GM12872 (cell line): Measurements from ENCODE around the gene FOXO1.

Experiments
- TF ChIP-seq, protein P1 (sequence below): IDR thresholded peaks from 3 replicates; pipeline ENCODE4 v1.5.1; 2011; ENCODE audit warnings: low read depth, mild to moderate bottlenecking, low read length, moderate library complexity; ENCODE audit not compliant: insufficient read depth

FOXO1 gene

DNA sequence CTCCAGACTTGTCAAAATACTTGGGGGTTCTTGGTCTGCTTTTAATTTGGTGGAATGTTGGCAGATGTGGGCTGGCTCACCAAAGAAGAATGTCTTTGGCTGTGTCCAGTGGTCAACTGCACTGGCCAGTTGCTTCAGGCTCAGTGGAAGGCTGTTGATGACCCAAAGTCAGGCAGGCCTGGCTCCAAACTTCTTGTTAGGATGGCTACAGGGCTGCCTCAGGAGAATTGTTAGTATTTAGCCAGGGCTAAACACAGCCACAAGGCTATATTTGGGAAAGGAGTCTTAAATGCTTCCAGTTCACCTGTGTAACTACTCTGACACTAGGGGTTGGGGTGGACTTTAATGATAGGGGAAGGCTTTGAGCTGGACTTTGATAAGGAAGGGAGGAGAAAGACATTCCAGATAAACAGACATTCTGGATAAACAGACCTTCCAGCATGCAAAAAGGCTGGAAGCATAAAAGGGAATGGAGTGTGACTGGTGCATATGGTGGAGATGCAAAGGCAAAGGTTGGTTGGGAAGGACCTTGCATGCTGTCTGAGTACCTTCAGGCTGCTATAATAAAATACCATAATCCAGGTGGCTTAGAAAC is 116.8 kb downstream of the FOXO1 start:
- TF ChIP-seq, protein P1, sequence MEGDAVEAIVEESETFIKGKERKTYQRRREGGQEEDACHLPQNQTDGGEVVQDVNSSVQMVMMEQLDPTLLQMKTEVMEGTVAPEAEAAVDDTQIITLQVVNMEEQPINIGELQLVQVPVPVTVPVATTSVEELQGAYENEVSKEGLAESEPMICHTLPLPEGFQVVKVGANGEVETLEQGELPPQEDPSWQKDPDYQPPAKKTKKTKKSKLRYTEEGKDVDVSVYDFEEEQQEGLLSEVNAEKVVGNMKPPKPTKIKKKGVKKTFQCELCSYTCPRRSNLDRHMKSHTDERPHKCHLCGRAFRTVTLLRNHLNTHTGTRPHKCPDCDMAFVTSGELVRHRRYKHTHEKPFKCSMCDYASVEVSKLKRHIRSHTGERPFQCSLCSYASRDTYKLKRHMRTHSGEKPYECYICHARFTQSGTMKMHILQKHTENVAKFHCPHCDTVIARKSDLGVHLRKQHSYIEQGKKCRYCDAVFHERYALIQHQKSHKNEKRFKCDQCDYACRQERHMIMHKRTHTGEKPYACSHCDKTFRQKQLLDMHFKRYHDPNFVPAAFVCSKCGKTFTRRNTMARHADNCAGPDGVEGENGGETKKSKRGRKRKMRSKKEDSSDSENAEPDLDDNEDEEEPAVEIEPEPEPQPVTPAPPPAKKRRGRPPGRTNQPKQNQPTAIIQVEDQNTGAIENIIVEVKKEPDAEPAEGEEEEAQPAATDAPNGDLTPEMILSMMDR: no peak

DNA sequence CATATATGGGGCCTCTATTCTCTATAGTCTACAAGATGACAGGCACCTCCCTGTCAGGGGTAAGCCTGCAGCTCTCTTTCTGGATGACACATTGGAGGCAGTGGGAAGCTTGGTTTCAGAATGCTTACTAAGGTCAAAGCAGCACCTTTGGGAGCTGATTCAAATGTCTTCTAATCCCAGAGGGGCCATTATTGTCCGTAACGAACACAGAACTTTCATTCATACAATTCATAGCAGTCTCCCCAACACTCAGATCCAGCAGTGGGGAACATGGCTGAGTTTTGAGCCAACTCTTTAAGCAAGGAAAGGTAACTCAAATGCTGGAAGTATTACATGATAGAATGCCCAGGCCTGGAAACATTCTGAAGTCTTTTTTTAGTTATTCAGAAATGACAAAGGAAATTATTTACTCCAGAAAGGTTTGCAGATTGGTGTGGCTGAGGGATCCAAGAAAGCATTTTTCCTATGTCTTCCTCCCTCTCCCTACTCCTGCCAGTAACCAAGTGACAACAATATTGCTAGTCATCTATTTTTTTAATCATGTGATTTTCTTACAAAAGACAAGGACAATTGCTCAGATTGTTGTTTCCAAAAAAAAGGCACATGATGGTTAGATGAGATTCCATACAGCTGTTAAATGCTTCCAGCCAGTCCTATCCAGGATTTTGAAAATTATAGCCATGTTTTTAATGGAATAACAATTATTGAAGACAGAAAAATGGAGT is 118.7 kb downstream of the FOXO1 start:
- TF ChIP-seq, protein P1: no peak

DNA sequence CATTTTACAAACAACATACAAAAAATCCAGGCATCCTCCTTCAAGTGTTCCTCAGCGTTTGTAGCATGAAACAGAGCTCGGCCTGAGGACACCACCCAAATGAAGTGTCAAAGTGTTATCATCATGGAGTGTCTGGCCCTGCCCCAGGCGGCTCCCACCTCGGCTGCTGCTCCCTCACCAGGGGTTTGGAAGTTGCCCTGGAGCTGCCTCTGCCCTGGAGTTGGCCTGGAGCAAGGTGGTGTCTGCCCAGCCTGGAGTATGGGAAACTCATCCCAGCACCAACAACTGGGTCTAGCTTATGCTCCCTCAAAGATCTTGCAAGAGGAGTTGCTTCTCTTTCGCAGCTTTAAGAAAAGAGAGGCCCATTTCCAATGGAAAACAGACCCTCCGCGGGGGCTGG is 120.4 kb downstream of the FOXO1 start:
- TF ChIP-seq, protein P1: no peak

DNA sequence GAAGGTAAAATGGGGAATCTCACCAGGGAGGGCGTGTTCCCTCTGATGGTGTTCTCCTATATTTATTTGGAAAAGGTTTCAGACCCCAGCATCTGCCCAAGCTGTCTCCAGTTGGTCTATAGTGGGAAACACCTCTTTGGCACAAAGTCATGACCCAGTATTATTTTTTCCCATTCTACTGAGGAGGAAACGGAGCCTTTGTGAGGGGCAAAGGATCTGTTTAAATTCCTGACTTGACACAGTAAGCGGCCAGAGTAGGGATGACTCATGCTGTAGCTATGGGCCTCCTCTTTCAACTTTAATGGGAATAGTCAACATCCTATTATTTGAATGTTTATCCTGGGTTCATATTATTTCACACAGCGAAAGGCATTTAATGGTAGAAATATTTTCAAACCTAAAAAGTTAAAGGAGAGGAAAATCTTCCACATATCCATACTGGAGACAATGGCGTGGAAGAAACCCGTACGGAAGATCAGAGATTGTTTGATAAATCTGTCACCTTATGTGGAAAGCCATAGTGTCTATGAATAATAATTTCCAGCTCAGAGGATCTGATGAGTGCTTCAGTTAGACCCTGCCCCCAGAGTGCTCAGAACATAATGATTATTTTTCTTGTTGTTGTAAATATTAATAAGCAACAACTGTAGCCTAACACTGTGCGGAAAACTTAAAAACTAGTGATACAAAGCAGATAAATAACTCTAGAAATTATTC is 126.0 kb downstream of the FOXO1 start:
- TF ChIP-seq, protein P1: no peak

DNA sequence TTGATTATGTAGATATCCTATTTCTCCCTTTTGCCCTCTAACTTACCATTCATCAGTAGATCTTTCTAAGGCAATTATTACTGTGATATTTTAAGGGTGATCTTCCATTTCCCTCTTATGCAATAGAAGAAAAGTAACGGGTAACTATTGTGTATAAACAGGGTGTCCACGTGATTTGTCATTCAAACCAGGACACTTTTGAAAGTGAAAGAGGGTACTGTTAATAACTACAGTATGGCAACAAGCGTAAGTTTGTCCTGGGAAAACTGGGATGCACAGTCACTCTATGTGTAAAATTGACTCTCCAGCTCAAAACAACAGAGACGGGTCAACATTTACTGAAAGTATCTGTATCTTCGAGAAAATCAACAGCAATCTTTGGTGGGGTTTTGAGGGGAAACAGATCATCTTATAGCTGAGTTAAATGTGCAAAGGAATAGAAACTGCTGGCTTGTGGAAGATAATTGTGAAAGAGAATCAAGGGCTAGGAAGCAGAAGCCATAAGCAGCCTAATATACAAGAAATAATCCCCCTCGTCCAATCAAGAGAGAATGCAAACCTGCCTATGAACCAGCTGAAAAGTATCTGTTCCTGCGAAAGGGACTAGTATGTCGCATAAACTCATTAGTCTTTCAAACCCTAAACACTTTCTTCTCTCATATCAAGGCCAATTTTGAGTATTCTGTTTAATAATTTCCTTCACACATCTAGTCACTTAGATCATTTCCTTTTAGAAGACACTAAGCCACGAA is 126.7 kb downstream of the FOXO1 start:
- TF ChIP-seq, protein P1: no peak

DNA sequence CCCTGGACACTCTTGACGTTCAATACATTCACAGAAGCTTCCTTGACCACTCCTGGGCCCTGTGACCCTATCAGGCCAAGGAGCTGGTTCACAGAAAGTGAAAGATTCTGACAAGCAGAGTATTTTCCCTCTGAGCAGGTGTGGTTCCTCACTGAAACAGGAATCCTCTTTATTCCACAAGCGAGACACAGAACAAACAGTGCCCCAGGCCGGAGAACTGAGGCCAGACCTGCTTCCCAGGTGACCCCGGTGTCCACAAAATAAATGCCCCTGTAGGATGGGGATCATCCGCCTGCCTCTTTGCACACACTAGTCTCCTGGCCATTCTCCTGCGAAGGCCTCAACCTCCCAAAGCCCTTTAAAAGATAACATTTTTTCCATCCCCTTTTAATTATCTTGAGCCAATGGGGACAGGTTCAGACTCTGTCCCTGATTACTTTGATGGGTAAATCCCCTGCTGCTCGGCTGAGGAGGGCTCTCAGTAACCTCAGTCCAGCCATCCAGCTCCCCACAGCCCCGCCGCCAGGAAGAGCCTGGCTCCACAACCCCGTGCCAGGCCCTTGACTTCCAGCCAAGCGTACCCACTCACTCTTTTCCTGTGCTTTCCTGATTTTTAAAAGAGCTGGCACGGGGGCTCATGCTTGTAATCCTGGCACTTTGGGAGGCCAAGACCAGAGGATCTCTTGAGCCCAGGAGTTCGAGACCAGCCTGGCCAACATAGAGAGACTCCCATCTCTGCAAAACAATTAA is 129.1 kb downstream of the FOXO1 start:
- TF ChIP-seq, protein P1: no peak
